GM18951 (cell line): ENCODE measurements around the gene SLC39A8.
"Not testable (repeated sequence)": the region's sequence is repeated elsewhere in the genome, so short reads cannot be mapped to it uniquely, and the experiment has no call there.

Source experiments
- POLR2A ChIP-seq: IDR thresholded peaks from 4 replicates; pipeline ENCODE4 v1.6.1; 2011; ENCODE audit warnings: mild to moderate bottlenecking; ENCODE audit not compliant: insufficient read length, insufficient read depth; ENCODE audit errors: extremely low read depth
- in situ Hi-C: fragments of 300-500 bp; cut with MboI; formaldehyde crosslinking; loops from one replicate; pipeline ENCODE4 v1.12.0; 2022; ENCODE audit warnings: low sequenced_read_pairs, mixed read lengths, inconsistent platforms; ENCODE audit not compliant: unreplicated experiment

SLC39A8 gene

GRCh38 chr4:102263024-102263787 is 82.1 kb downstream of the SLC39A8 start:
- in situ Hi-C loops: no loop called here
- no peak for TF ChIP-seq POLR2A

GRCh38 chr4:102259702-102260101 is 85.6 kb downstream of the SLC39A8 start:
- no peak for TF ChIP-seq POLR2A
- in situ Hi-C loops: no loop called here

GRCh38 chr4:102259081-102259480 is 86.2 kb downstream of the SLC39A8 start:
- in situ Hi-C loops: no loop called here

GRCh38 chr4:102256321-102256720 is 89.0 kb downstream of the SLC39A8 start:
- in situ Hi-C loops: no loop called here
- TF ChIP-seq POLR2A: no peak

More at GRCh38 chr4:102259081-102259480, 86.2 kb downstream of the SLC39A8 start:
- no peak for TF ChIP-seq POLR2A

GRCh38 chr4:102253860-102254259 is 91.4 kb downstream of the SLC39A8 start:
- in situ Hi-C loops: no loop called here
- no peak for TF ChIP-seq POLR2A

- in situ Hi-C loops: no loop called here
- TF ChIP-seq POLR2A: no peak
Observed at GRCh38 chr4:102252171-102252570, 93.1 kb downstream of the SLC39A8 start.

GRCh38 chr4:102250341-102250740 is 94.9 kb downstream of the SLC39A8 start:
- in situ Hi-C loops: no loop called here
- TF ChIP-seq POLR2A: no peak

- TF ChIP-seq POLR2A: no peak
- in situ Hi-C loops: no loop called here
Observed at GRCh38 chr4:102247041-102247440, 98.2 kb downstream of the SLC39A8 start.

- TF ChIP-seq POLR2A: no peak
- in situ Hi-C loops: no loop called here
Observed at GRCh38 chr4:102246416-102246815, 98.9 kb downstream of the SLC39A8 start.

GRCh38 chr4:102244878-102245535 is 100.3 kb downstream of the SLC39A8 start:
- TF ChIP-seq POLR2A: no peak
- in situ Hi-C loops: no loop called here

GRCh38 chr4:102243296-102243695 is 102.0 kb downstream of the SLC39A8 start:
- in situ Hi-C loops: not testable (repeated sequence)

- in situ Hi-C loops: no loop called here
Observed at GRCh38 chr4:102234243-102234838, 110.9 kb downstream of the SLC39A8 start.

GRCh38 chr4:102230194-102230593 is 115.1 kb downstream of the SLC39A8 start:
- in situ Hi-C loops: no loop called here
- no peak for TF ChIP-seq POLR2A

More at GRCh38 chr4:102234243-102234838, 110.9 kb downstream of the SLC39A8 start:
- TF ChIP-seq POLR2A: no peak

GRCh38 chr4:102227388-102227787 is 117.9 kb downstream of the SLC39A8 start:
- no peak for TF ChIP-seq POLR2A
- in situ Hi-C loops: no loop called here
